HG02981 (cell line): ENCODE results near the gene GRIN2D.

Source experiments
- ATAC-seq: cut with Tn5 transposase; IDR thresholded peaks from one replicate; pipeline ENCODE4 v1.9.1; 2021; ENCODE audit warnings: mild to moderate bottlenecking, moderate library complexity; ENCODE audit not compliant: unreplicated experiment

GRIN2D gene

DNA sequence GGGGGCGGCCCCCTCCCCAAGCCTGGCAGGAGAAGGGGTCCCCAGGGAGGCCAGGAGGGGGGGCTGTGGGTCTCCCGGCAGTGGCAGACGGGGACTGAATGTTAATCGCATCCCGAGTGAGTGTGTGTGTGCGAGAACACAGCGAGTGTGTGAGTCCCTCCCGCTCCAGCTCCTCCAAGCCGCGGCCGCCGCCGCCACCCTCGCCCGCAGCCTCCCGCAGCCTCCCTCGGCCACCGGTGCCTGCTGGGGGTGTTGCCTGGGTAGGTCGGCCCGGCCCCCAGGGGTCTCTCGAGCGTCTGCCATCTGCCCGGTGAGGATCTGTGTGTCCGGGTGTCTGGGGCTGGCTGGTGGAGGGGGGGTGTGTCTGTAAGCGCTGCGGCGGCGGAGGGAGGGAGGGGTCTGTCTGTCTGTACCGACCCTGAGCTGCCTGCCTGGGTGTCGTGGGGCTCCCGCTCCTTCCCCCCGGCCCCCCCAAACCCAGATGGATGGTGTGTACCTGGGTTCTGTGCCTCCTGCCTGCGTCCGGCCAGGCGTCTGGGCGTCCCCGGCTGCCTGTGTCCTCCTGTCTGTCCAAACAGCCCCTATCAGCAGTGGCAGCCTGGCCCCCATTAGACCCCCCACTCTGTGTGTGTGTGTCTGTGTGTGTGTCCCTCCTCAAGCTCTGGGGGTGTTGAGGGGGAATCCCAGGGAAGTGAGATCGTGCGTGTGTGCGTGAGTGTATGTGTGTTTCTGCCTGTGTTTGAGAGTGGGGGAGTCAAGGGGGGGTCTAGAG, at the start of gene GRIN2D:
GRIN2D (plus strand) TSS at position 110 of the 772 bp plus-strand sequence. CDS start 4,725 bp downstream, outside the sequence.
- ATAC-seq, result no peak

DNA sequence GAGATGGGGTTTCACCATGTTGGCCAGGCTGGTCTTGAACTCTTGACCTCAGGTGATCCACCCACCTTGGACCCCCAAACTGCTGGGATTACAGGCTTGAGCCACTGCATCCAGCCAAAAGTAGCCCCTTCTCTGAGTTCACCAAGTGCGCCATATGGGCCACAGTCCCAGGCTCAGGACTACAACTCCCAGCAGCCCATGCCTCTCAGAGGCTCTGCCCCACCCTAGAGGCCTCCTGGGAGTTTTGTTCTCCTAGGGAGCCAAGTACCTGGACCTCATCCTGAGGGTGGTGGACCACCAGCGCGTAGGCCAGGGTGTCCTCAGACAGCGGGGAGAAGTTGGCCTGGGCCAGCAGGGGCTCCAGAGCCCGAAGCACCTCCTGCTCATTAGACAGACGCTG, 48.6 kb upstream of the GRIN2D start:
- no peak for ATAC-seq

DNA sequence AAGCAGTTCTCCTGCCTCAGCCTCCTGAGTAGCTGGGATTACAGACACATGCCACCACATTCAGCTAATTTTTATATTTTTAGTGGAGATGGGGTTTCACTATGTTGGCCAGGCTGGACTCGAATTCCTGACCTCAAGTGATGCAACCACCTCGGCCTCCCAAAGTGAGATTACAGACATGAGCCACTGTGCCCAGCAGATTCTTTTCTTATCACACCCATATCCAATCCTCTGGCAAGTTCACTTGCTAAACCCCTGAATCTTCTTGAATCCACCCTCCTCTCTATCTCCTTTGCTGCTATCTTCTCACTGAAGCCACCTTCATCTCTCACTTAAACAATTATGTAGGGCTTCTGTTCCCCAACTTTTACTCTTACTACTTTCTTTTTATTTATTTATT, 47.3 kb upstream of the GRIN2D start:
- ATAC-seq, result no peak

DNA sequence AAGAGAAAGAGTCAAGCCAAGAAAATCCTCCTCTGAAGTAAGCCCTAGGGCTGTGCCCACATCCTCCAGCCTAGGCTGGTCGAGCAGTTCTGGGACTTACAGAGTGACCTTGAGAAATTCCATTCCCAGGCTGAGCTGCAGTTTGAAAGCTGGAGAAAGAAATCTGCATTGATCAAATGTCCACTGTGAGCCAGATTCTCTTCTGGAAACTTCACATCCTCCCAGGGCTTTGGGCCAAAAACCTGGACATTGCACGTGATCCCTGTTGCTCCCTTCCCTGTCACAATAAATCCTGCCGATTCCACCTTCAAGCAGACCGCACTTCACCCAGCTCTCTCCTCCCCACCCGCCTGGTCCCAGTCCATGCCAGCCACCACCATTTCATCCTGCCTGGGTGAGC, 45.4 kb upstream of the GRIN2D start:
- ATAC-seq, result no peak

DNA sequence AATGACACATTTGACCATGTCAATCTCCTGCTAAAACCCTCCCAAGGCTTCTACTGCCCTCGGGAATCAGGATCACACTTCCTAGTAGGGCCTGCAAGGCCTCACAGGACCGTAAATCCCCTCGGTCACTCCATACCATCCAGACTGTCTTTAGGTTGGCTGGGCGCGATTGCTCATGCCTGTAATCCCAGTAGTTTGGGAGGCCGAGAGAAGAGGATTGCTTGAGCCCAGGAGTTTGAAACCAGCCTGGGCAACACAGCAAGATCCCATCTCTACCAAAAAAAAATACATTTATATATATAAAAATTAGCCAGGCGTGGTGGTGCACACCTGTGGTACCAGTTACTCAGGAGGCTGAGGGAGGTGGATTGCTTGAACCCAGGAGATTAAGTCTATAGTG, 44.7 kb upstream of the GRIN2D start:
- ATAC-seq, result no peak

DNA sequence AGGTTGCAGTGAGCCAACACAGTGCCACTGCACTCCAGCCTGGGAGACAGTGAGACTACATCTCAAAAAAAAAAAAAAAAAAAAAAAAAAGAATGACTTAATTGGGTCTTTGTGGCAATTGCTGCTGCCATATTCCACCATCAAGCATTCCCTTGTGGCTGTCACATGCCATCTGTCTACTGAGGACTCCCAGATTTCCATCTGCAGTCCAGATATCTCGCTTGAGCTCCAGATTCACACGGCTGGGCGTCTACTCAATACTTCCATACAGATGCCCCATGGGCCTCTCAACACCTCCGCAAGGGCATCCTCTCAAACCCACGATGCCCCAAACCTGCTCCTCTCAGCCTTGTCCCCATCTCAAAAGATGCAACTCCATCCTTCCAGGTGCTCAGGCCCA, 42.6 kb upstream of the GRIN2D start:
- ATAC-seq, result no peak

DNA sequence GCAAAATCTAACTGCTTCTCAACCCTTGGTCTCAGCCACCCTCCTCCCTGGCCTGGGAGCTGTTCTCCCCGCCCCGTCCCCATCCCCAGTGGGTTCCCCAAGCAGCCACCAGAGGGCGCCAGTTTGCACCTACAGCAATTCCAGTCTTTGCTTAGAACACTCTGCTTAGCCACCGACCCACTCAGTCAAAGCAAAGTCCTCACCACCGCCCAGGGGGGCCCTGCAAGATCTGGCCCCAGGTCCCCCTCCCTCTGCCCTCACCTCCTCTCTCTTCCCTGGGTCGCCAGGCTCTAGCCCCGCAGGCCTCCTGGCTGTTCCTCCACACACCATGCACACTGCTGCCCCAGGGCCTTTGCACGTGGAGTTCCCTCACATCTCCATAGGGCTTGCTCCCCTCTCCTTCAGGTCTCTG, 42.1 kb upstream of the GRIN2D start:
- ATAC-seq, result no peak

DNA sequence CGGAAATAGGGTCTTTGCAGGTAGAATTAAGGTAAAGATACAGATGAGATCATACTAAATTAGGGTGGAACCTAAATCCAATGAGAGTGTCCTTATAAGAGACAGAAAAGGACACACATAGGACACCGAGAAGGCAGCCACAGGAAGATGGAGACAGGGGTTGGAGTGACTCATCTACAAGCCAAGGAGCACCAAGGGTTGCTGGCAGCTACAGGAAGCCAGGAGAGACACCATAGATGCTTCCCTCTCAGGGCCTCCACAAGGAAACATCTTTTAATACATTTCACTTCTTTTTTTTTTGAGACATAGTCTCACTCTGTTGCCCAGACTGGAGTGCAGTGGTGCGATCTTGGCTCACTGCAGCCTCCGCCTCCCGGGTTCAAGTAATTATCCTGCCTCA, 39.8 kb upstream of the GRIN2D start:
- no peak for ATAC-seq

DNA sequence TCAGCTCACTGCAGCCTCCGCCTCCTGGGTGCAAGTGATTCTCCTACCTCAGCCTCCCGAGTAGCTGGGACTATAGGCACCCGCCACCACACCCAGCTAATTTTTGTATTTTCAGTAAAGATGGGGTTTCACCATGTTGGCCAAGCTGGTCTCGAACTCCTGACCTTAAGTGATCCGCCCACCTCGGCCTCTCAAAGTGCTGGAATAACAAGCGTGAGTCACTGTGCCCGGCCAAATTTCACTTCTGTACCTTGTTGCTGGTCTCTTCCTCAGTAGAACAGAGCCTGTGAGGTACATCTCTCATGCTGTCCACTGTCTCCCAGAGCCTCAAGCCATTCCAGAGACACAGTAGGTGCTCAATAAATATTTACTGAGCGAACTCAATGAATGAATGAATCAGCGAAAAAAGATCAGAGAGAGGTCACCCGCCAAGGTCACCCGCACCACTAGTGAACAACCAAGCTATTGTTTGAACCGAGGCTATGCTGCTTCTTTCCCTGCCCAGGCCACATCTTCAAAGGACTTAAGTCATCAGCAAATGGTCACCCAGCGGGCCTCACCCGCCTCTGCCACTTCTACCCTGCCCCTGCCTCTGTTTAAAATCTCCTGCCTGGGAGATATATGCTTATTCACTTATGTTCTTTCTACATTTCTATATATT, 39.0 kb upstream of the GRIN2D start:
- no peak for ATAC-seq

DNA sequence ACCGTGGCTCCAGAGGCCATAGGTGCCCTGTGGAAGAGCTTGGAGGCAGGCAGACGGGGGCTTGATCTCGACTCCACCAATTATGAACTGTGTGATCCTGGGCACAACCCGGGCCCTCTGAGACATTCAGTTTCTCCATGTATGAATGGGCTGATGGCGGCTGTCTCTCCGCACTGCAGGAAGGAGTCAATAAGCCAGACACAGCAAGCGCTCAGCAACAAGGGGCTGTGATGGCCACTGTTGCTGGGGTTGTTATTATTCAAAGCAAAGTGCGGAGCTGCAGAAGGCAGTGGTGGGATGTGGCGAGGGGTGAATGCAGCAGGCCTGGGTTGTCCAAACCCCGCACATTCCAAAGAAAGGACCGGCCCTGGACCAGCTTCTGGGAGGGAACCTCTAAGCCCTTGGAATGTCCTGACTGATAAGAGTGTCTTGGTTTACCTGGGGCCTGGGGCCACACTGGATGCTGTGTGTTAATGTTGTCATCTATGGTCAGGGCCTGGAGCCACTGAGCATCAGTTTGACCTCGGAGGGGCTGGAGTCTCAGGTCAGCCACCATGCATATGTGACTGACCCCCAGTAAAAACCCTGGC, 38.0 kb upstream of the GRIN2D start:
- ATAC-seq, result no peak

DNA sequence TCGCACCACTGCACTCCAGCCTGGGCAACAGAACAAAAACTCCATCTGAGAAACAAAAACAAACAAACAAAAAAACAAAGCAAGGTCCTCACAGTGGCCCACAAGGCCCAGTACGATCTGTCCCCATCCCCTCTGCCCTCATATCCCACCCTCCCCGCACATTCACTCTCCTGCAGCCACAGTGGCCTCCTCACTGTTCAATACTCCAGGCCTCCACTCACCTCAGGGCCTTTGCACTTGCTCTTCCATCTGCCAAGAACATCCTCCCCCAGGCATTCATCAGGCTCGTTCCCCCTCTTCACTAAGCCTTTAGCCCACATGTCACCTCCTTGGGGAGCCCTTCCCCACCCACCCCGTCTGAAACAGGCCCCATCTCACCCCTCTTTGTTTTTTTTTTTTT, 34.3 kb upstream of the GRIN2D start:
- ATAC-seq, result no peak

DNA sequence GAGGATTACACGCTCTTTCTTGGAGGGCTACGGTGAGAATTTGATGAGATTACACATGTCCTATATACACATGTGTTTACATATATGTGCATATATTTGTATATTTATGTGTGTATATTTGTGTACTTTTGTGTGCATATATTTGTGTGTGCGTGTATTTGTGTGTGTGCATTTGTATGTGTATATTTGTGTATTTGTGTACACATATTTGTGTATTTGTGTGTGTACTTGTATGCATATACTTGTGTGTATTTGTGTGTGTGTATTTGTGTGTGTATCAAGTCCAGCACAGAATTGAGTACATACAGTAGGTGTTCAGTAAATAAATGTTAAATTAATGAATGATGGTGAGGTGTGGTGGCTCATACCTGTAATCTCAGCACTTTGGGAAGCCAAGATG, 31.6 kb upstream of the GRIN2D start:
- no peak for ATAC-seq

DNA sequence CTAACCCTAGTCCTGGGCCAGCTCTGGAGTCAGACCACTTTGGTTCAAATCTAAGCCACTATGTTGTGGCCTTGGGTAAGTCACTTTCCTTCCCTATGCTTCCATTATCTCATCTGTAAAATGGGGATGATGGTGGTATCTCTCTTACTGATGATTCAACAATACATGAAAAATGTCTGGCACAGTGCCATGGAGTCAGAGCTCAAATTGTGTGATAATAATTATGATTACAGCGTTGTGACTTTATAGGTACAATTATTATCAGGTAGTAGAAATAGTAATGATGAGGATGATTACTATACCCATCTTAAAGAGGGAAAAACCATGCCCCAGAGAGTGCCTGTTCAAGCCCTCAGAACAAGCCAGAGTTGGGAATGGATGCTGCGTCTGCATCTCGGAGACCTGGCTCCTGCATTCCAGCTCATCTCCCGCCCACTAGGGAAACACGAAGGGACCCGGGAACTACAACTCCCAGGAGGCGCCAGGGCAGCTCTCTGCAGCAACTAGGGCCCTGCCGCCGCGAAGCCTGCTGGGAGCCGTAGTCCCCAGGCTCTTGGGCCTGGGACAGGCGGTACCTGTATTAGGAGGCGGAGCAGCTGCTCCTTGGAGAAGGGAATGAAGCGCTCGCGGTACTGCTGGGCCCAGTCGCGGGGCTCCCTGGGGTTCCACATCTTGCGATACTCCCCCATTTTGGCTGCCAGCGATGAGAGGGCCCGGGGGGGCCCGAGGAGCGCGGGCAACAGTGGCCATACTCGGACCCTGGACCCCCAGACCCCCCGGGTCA, 30.6 kb upstream of the GRIN2D start:
- peak; percentile 45 for ATAC-seq

DNA sequence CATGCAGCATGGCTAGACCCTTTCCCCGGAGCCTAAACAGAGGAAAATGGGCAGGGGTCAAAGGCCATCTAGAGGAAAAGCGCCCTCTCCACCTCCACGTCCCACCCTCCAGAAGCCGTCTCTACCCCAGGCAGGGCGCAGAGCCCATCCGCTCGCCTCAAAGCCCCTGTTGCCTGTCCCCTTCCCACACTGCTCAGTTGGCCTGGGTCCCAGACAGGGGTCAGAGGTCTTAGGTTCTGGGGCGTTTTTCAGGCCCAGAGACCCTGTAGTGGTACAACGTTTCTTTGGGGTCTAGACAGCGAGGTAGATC, 30.0 kb upstream of the GRIN2D start:
- peak; percentile 2 for ATAC-seq

DNA sequence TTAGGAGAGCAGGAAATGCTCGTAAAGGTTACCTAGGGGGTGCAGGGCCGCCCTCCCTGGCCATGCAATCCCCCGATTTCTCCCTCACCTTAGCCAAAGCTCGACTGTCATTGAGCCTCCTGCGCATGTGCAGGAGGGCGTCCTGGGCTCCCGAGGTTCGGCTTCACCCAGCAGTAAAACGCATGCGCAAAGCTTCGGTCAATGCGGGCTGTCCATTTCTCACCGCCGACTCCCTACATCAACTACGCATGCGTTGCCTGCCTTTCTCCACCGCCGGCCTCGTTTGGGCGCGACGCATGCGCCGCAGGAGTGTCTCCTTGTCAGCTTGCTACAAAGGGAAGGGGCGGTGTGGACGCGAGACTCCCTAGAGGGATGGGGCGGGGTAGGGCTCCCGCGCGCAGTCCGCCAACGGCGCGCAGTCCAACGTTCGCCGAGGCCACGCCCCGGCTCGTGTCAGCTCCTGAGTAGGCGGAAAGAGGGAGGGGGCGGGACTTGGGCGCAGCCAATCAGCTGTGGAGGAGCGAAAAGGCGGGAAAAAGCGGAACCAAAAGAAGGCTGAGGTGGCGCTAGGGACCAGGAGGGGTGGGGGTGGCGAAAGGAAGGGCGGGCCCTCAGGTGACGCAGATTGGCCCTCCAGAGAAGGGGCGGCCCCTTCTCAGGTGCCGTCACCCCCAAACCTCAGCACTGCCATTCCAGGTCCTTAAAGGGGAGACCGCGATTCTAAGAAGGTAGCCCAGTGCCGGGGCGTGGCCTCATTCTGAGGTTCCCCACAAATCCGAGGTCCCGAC, 29.5 kb upstream of the GRIN2D start, which contains the start of the genes SYNGR4 and TMEM143:
SYNGR4 (plus strand) TSS at position 558 of the 788 bp plus-strand sequence. CDS start 1,476 bp downstream, outside the sequence.
TMEM143 (minus strand) TSS at position 131 of the 788 bp plus-strand sequence; CDS start at position 111, 20 bp downstream.
- ATAC-seq, result peak; percentile 83

DNA sequence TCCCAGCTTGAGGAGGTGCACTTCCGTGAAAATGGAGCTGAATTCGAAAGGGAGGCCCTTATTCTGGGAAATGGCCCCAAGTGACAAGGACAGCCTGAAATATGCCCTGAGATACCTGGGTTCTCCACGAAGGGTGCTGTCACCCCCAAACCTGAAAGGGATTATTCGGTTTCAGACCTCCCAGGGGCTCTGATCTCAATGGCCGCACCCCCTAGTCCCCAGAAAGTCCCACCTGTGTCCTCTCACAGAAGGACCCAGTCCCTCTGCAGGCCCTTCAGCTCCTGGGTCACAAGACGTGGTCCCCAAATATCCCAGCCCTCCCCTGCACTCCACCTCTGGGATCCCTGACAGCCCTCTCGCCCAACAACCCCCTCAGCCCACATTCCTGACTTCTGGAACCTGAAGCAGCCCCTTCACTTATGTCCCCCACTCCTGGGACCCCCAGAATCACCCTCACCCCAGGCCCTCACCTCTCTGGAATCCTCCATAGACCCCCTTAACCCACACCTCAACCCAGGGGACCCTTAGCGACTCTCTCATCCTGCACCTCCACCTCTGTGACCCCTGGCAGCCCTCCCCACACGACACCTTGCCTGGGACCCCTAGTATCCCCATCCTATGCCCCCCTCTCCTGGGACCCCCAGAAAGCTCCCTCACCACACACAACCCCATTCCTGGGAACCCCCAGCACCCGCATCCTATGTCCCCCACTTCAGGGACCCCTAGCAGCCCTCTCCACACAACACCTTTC, 28.7 kb upstream of the GRIN2D start:
- no peak for ATAC-seq

DNA sequence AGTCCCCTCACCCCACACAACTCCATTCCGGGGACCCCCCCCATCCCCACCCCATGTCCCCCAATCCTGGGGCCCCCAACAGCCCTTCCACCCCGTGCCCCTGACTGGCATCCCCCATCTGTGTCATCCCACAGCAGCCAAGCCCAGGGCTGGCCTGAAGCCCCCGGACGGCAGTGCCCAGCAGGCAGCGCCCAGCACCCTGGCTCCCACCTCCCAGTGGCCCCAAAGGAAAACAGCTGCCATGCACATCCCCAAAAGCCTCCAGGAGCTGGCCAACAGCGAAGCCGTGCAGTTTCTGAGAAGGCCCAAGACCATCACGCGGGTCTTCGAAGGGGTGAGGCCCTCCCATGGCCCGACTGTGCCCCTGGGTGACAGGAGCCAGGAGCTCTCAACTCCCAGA, 27.9 kb upstream of the GRIN2D start:
- ATAC-seq, result no peak

DNA sequence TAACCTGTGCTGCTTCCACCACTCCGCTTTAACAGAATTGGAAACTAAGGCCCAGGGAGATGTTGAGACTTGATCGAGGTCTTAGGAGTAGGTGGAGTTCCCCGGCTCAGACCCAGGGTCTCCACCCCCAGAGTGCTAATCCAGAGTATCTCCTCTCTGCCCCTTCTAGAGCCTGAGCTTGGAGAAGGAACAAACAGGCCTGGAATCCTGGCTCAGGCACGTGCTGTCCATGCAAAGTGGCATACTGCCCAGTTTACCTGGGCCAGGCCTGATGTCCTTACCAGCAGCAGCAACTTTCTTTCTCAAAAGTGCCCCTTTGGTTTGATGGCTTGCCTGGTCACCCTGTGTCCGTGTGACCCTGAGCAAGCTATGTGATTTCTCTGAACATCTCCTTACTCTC, 25.6 kb upstream of the GRIN2D start:
- ATAC-seq, result no peak

DNA sequence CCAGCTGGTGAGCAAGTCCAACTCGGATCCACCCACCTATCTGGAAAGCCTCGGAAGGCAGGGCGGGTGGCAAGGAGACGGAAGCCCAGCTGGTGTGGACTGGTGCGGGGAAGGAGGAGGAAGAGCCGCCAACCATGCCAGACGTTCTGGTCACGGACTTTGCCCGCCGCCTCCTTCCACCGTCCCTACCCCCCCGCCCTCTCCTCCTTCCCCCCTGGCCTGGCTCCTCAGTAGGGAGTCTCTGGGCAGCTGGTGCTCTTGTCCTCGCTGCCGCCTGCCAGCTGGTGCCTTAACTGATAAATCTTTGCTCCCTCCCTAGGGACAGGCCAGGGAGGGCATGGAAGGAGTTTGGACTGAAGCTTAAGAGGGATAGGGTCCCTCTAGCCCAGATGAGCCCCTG, 24.5 kb upstream of the GRIN2D start:
- no peak for ATAC-seq

DNA sequence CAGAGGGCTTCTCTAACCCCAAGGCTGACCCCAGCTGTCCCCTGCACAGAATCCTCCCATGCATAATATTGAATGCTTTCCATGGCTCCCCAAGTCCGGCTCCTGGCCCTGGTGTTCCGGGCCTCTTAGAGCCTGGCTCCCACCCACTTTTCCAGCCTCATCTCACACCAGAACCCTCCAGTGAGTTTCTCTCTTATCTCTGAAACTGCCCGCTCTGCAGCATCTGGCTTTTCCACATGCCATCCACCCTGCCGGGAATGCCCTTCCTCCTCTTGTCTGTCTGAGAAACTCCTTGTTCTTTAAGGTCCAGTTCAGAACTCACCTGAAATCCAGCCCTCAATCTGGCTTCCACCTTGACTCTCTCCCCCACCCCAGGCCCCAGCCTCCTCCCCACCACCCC, 22.5 kb upstream of the GRIN2D start:
- no peak for ATAC-seq
